Endodermal cell (in vitro differentiated cells): ENCODE results near the gene ACACA. TPM values are rescaled to one million over a fixed set of nuclear protein-coding genes. Genes with fewer than 3 reads are reported as not detected.
A peak's percentile ranks its signal among the peaks of the same experiment; 100 is the strongest.

ENCODE experiments used
- DNase-seq: peaks from one replicate; pipeline ENCODE4 v3.0.0-alpha.2; 2017
- H3K27ac ChIP-seq: 2 replicates; pipeline ENCODE4 v1.5.1; 2013; ENCODE audit warnings: mild to moderate bottlenecking, low read depth, low read length, moderate library complexity
- H3K27me3 ChIP-seq: 2 replicates; pipeline ENCODE4 v1.6.1; 2013; ENCODE audit warnings: mild to moderate bottlenecking, low read length, moderate library complexity; ENCODE audit not compliant: insufficient read depth, control insufficient read depth, poor library complexity, severe bottlenecking
- H3K36me3 ChIP-seq: 2 replicates; pipeline ENCODE4 v1.7.0; 2013; ENCODE audit warnings: mild to moderate bottlenecking, low read length, moderate library complexity; ENCODE audit not compliant: control insufficient read depth, insufficient read depth
- H3K4me1 ChIP-seq: one replicate; pipeline ENCODE4 v1.7.0; 2013; ENCODE audit warnings: low read length; ENCODE audit not compliant: control insufficient read depth, insufficient read depth
- H3K4me3 ChIP-seq: 2 replicates; pipeline ENCODE4 v1.5.1; 2013; ENCODE audit warnings: mild to moderate bottlenecking, low read length, moderate library complexity
- H3K9ac ChIP-seq: 2 replicates; pipeline ENCODE4 v1.6.1; 2013; ENCODE audit warnings: mild to moderate bottlenecking, low read length, moderate library complexity; ENCODE audit not compliant: poor library complexity, severe bottlenecking; ENCODE audit errors: extremely low read depth
- H3K9me3 ChIP-seq: 2 replicates; pipeline ENCODE4 v1.6.1; 2013; ENCODE audit warnings: mild to moderate bottlenecking, low read length, moderate library complexity; ENCODE audit not compliant: control insufficient read depth
- H3K27ac Mint-ChIP-seq: 2 replicates; pipeline ENCODE4 v1.8.0; 2020; ENCODE audit warnings: mixed read lengths
- H3K27me3 Mint-ChIP-seq: 2 replicates; pipeline ENCODE4 v1.8.0; 2021; ENCODE audit warnings: mild to moderate bottlenecking, mixed read lengths; ENCODE audit not compliant: insufficient read depth
- H3K36me3 Mint-ChIP-seq: 2 replicates; pipeline ENCODE4 v1.8.0; 2020; ENCODE audit warnings: low read depth, mixed read lengths
- H3K4me1 Mint-ChIP-seq: 2 replicates; pipeline ENCODE4 v1.8.0; 2020; ENCODE audit warnings: mixed read lengths
- H3K4me3 Mint-ChIP-seq: 2 replicates; pipeline ENCODE4 v1.8.0; 2020; ENCODE audit warnings: mild to moderate bottlenecking, moderate library complexity, mixed read lengths
- H3K9me3 Mint-ChIP-seq: 2 replicates; pipeline ENCODE4 v1.8.0; 2020; ENCODE audit warnings: mild to moderate bottlenecking, mixed read lengths
- WGBS, 2 experiments: methylation state at CpG; one replicate each; pipeline versions ENCODE4 v1.1.5 to v1.1.7; 2013; ENCODE audit warnings: missing lambda C conversion rate in 2 of 2, mixed read lengths in 1 of 2; ENCODE audit not compliant: insufficient coverage in 1 of 2, insufficient read length in 1 of 2; 5-methylcytosine and 5-hydroxymethylcytosine counted together
- total RNA-seq, 2 donors: library from RNA; stranded (reverse); fragmentation: NEBNext Ultra II Directional in 1 of 2; extraction: Animal tissue kit (Norgen Biotek cat#: 25700) in 1 of 2; gene quantifications; 2 replicates in 1 of 2; 3 replicates in 1 of 2; pipeline ENCODE4 v1.2.1, GENCODE V29; 2021
- TF ChIP-seq, protein P1 (sequence below): fragments of 200-600 bp; sonication (generic); conservative IDR thresholded peaks from 2 replicates; pipeline ENCODE4 v1.5.0; 2021; ENCODE audit warnings: antibody characterized with exemption, mild to moderate bottlenecking

Gene ACACA
- total RNA-seq, 2 donors from 2014 or later = 66.7 to 68.6 TPM

DNA sequence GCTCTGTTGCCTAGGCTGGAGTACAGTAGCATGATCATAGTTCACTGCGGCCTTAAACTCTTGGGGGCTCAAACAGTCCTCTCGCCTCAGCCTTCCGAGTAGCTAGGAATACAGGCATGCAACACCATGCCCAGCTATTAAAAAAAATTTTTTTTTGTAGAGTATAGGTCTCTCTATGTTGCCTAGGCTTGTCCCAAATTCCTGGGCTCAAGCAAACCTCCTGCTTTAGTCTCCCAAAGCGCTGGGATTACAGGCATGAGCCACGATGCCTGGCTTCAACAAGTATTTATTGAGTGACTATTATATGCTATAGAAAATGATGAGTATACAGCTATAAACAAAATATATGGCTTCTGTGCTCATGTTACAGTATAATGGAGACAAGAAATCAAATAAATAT lies 97.6 kb downstream of the ACACA start:
- 96 to 100% methylated on average over 1 to 5 of the region's 5 CpGs for WGBS, 2 experiments
- H3K27me3 ChIP-seq = no peaks in the 10 kb centered on the region
- peaks cover 13% of the 10 kb centered on the region for H3K36me3 ChIP-seq
- no peaks in the 10 kb centered on the region for H3K9me3 ChIP-seq
- no peak overlapping the region for H3K27ac ChIP-seq
- Mint-ChIP-seq H3K27me3 (no peaks in the 10 kb centered on the region), H3K36me3 (peaks cover 20% of the 10 kb centered on the region), H3K9me3 (no peaks in the 10 kb centered on the region), H3K27ac (no peak overlapping the region), H3K4me1 (peaks cover 4% of the 10 kb centered on the region), H3K4me3 (no peak overlapping the region)
- H3K9ac ChIP-seq = no peak overlapping the region
- no peaks in the 10 kb centered on the region for H3K4me1 ChIP-seq
- DNase-seq = no peak
- TF ChIP-seq, protein P1, sequence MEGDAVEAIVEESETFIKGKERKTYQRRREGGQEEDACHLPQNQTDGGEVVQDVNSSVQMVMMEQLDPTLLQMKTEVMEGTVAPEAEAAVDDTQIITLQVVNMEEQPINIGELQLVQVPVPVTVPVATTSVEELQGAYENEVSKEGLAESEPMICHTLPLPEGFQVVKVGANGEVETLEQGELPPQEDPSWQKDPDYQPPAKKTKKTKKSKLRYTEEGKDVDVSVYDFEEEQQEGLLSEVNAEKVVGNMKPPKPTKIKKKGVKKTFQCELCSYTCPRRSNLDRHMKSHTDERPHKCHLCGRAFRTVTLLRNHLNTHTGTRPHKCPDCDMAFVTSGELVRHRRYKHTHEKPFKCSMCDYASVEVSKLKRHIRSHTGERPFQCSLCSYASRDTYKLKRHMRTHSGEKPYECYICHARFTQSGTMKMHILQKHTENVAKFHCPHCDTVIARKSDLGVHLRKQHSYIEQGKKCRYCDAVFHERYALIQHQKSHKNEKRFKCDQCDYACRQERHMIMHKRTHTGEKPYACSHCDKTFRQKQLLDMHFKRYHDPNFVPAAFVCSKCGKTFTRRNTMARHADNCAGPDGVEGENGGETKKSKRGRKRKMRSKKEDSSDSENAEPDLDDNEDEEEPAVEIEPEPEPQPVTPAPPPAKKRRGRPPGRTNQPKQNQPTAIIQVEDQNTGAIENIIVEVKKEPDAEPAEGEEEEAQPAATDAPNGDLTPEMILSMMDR = no peak
- no peak overlapping the region for H3K4me3 ChIP-seq

DNA sequence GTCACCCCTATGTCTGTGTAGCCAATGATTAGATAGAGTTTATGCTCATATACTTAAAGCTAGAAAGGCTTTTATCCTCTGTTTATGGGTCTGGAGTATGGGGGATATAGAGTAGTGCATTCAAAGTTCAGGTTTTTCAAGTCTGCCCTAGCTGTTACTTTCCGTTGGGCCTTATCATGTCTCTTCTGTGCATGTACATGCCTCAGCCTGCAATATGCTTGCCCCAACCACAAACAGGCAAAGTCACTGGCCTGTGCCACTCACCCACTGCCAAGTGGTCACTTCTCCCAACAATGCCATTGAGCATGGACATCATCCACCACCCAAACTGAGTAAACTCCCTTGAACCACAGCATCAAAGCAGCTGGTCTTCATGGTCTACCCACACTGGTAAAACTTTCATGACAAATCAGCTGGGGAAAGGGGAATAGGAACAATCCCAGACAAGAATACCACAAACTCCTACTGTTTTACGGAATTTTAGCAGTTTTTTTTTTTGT lies 101.2 kb downstream of the ACACA start:
- no peak overlapping the region for H3K9ac ChIP-seq
- peaks cover 13% of the 10 kb centered on the region for H3K36me3 ChIP-seq
- Mint-ChIP-seq H3K27ac (peak overlapping the region; percentile 74), H3K9me3 (no peaks in the 10 kb centered on the region), H3K4me3 (no peak overlapping the region), H3K27me3 (no peaks in the 10 kb centered on the region), H3K36me3 (peaks cover 26% of the 10 kb centered on the region), H3K4me1 (peaks cover 9% of the 10 kb centered on the region)
- 100% methylated on average over 1 of the region's 2 CpGs for WGBS, 2 experiments
- H3K4me1 ChIP-seq = peaks cover 6% of the 10 kb centered on the region
- no peak overlapping the region for H3K4me3 ChIP-seq
- TF ChIP-seq, protein P1 = no peak
- H3K27me3 ChIP-seq = no peaks in the 10 kb centered on the region
- no peaks in the 10 kb centered on the region for H3K9me3 ChIP-seq
- peak; percentile 40 for DNase-seq
- no peak overlapping the region for H3K27ac ChIP-seq

DNA sequence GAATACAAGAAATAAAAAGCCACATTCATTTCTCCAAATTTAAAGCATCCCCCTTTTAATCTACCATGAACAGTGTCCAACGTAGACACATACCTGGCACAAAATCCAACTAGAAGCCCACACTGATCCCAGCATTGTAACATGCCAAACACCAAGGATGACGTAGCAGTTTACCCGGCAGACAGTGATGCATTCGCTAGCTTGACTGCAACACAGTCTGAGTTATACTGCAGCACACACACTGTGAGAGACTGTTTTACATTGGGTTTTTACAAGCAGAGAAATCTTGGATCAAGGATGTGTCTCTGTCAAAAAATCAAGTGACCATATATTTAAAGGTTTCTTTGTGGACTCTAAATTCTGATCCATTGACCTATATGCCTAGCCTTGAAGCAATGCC lies 105.3 kb downstream of the ACACA start:
- peak overlapping the region; percentile 19 for H3K27ac ChIP-seq
- H3K27me3 ChIP-seq = no peaks in the 10 kb centered on the region

More for the DNA sequence above, 105.3 kb downstream of the ACACA start:
- Mint-ChIP-seq H3K4me1 (peaks cover 27% of the 10 kb centered on the region), H3K27me3 (no peaks in the 10 kb centered on the region), H3K9me3 (no peaks in the 10 kb centered on the region), H3K4me3 (no peak overlapping the region), H3K27ac (peak overlapping the region; percentile 31), H3K36me3 (peaks cover 15% of the 10 kb centered on the region)
- no peaks in the 10 kb centered on the region for H3K36me3 ChIP-seq
- TF ChIP-seq, protein P1 = no peak
- peaks cover 8% of the 10 kb centered on the region for H3K4me1 ChIP-seq
- 86 to 91% methylated on average over 4 of the region's 4 CpGs for WGBS, 2 experiments
- H3K9ac ChIP-seq = no peak overlapping the region
- no peaks in the 10 kb centered on the region for H3K9me3 ChIP-seq
- no peak for DNase-seq
- no peak overlapping the region for H3K4me3 ChIP-seq
